IMR-90 (cell line): ENCODE measurements around the gene MTHFD2L. TPM values are rescaled to one million over a fixed set of nuclear protein-coding genes. Genes with fewer than 3 reads are reported as not detected.
A peak's percentile ranks its signal among the peaks of the same experiment; 100 is the strongest.

ENCODE experiments used
- ATAC-seq: fragments of 200-7000 bp; cut with Tn5 transposase; 2 replicates; pipeline ENCODE4 v1.9.1; 2020; ENCODE audit warnings: low read depth, mild to moderate bottlenecking, moderate library complexity
- BruUV-seq: library from RNA; stranded (reverse); fragments of 400-500 nt; replicated peaks from 2 replicates; lab custom pipeline; 2021; lab: Mats Ljungman, UMichigan
- CTCF ChIA-PET: fragments of 300-600 bp; formaldehyde crosslinking; extraction: SDS; loops from one replicate; lab custom pipeline; 2021; ENCODE audit warnings: antibody characterized with exemption; lab: Yijun Ruan, JAX
- POLR2A ChIA-PET: fragments of 300-600 bp; sonication (Branson Sonifier 250); formaldehyde crosslinking; loops from one replicate; lab custom pipeline; 2022; ENCODE audit warnings: antibody characterized with exemption; ENCODE audit not compliant: unreplicated experiment; lab: Charles Lee
- DNase-seq: peaks from one replicate; pipeline ENCODE4 v3.0.0; 2013
- H2AFZ ChIP-seq: replicated peaks from 2 replicates; pipeline ENCODE3; 2013; ENCODE audit warnings: low read length, mild to moderate bottlenecking; ENCODE audit not compliant: poor library complexity
- H2AK5ac ChIP-seq: 2 replicates; pipeline ENCODE4 v1.6.1; 2013; ENCODE audit warnings: low read depth, low read length, inconsistent platforms
- H2AK9ac ChIP-seq: replicated peaks from 2 replicates; pipeline ENCODE3; 2013; ENCODE audit warnings: mild to moderate bottlenecking, low read depth, low read length, moderate library complexity; ENCODE audit not compliant: poor library complexity
- H2BK120ac ChIP-seq: 2 replicates; pipeline ENCODE4 v1.6.1; 2013; ENCODE audit warnings: low read depth, low read length, inconsistent platforms
- H2BK15ac ChIP-seq: 3 replicates; pipeline ENCODE4 v1.6.1; 2013; ENCODE audit warnings: low read depth, low read length, inconsistent platforms
- H2BK20ac ChIP-seq: 2 replicates; pipeline ENCODE4 v1.6.1; 2013; ENCODE audit warnings: low read depth, mild to moderate bottlenecking, inconsistent platforms, low read length, moderate library complexity
- H2BK5ac ChIP-seq: 2 replicates; pipeline ENCODE4 v1.6.1; 2013; ENCODE audit warnings: mild to moderate bottlenecking, low read depth, low read length, inconsistent platforms; ENCODE audit not compliant: poor library complexity, severe bottlenecking
- H3K14ac ChIP-seq: replicated peaks from 2 replicates; pipeline ENCODE4 v1.6.1; 2013; ENCODE audit warnings: low read depth, low read length, inconsistent platforms
- H3K18ac ChIP-seq: 2 replicates; pipeline ENCODE4 v1.6.1; 2013; ENCODE audit warnings: low read depth, low read length, control low read depth
- H3K23ac ChIP-seq: 2 replicates; pipeline ENCODE4 v1.6.1; 2013; ENCODE audit warnings: low read depth, low read length, inconsistent platforms
- H3K27ac ChIP-seq: 2 replicates; pipeline ENCODE4 v1.5.1; 2013; ENCODE audit warnings: mild to moderate bottlenecking, control low read depth, low read length; ENCODE audit not compliant: insufficient read depth
- H3K27me3 ChIP-seq: 2 replicates; pipeline ENCODE4 v1.6.1; 2013; ENCODE audit warnings: low read length; ENCODE audit not compliant: control insufficient read depth, insufficient read depth
- H3K36me3 ChIP-seq: 2 replicates; pipeline ENCODE4 v1.6.1; 2013; ENCODE audit warnings: low read length, mixed read lengths; ENCODE audit not compliant: control insufficient read depth, insufficient read depth
- H3K4ac ChIP-seq: 2 replicates; pipeline ENCODE4 v1.6.1; 2013; ENCODE audit warnings: low read depth, low read length, inconsistent platforms
- H3K4me1 ChIP-seq: 2 replicates; pipeline ENCODE4 v1.6.1; 2013; ENCODE audit warnings: low read length, mixed read lengths; ENCODE audit not compliant: control insufficient read depth, insufficient read depth
- H3K4me2 ChIP-seq: 2 replicates; pipeline ENCODE4 v1.6.1; 2013; ENCODE audit warnings: low read depth, mild to moderate bottlenecking, control low read depth, low read length, moderate library complexity
- H3K4me3 ChIP-seq: 2 replicates; pipeline ENCODE4 v1.5.1; 2013; ENCODE audit warnings: low read depth, mild to moderate bottlenecking, control low read depth, low read length, moderate library complexity; ENCODE audit not compliant: insufficient read depth
- H3K56ac ChIP-seq: 2 replicates; pipeline ENCODE4 v1.6.1; 2013; ENCODE audit warnings: low read length, inconsistent platforms; ENCODE audit not compliant: insufficient read depth; ENCODE audit errors: extremely low read depth
- H3K79me1 ChIP-seq, 2 experiments: 2 replicates each; pipeline ENCODE4 v1.6.1; 2013; ENCODE audit warnings: low read length in 2 of 2, inconsistent platforms in 1 of 2, low read depth in 1 of 2
- H3K9ac ChIP-seq: 2 replicates; pipeline ENCODE4 v1.6.1; 2013; ENCODE audit warnings: low read depth, low read length, control low read depth
- H3K9me1 ChIP-seq: 2 replicates; pipeline ENCODE4 v1.6.1; 2013; ENCODE audit warnings: low read length, inconsistent platforms; ENCODE audit not compliant: insufficient read depth
- H3K9me3 ChIP-seq: 2 replicates; pipeline ENCODE4 v1.6.1; 2013; ENCODE audit warnings: low read length; ENCODE audit not compliant: control insufficient read depth, insufficient read depth
- H4K20me1 ChIP-seq: 2 replicates; pipeline ENCODE4 v1.6.1; 2013; ENCODE audit warnings: low read length, inconsistent platforms; ENCODE audit not compliant: insufficient read depth
- H4K5ac ChIP-seq: 2 replicates; pipeline ENCODE4 v1.6.1; 2013; ENCODE audit warnings: mild to moderate bottlenecking, low read depth, low read length, control low read depth
- H4K8ac ChIP-seq, 2 experiments: 2 replicates each; pipeline ENCODE4 v1.6.1; 2013; ENCODE audit warnings: low read depth in 2 of 2, low read length in 2 of 2, control low read depth in 1 of 2, inconsistent platforms in 1 of 2
- H4K91ac ChIP-seq: 2 replicates; pipeline ENCODE4 v1.6.1; 2013; ENCODE audit warnings: low read depth, low read length, inconsistent platforms; ENCODE audit not compliant: insufficient read depth
- BHLHE40 ChIP-seq: fragments of 150-350 bp; IDR thresholded peaks from 2 replicates; pipeline ENCODE4 v1.6.1; 2016; ENCODE audit warnings: mild to moderate bottlenecking, low read depth, low read length
- MAZ ChIP-seq: IDR thresholded peaks from 2 replicates; pipeline ENCODE4 v1.6.1; 2012; ENCODE audit warnings: low read depth, mild to moderate bottlenecking, low read length, improper control_type of control experiment, moderate library complexity, borderline replicate concordance
- MXI1 ChIP-seq: IDR thresholded peaks from 2 replicates; pipeline ENCODE4 v1.6.1; 2012; ENCODE audit warnings: low read depth, mild to moderate bottlenecking, low read length, moderate library complexity, borderline replicate concordance
- NFE2L2 ChIP-seq: fragments of 150-350 bp; IDR thresholded peaks from 2 replicates; pipeline ENCODE4 v1.6.1; 2016; ENCODE audit warnings: low read depth, mild to moderate bottlenecking, low read length
- POLR2A ChIP-seq: IDR thresholded peaks from 2 replicates; pipeline ENCODE4 v1.6.1; 2012; ENCODE audit warnings: mild to moderate bottlenecking, low read depth, low read length
- RCOR1 ChIP-seq: IDR thresholded peaks from 2 replicates; pipeline ENCODE4 v1.6.1; 2012; ENCODE audit warnings: mild to moderate bottlenecking, low read length, improper control_type of control experiment; ENCODE audit not compliant: insufficient replicate concordance
- SMC3 ChIP-seq: fragments of 150-350 bp; IDR thresholded peaks from 2 replicates; pipeline ENCODE4 v1.6.1; 2016; ENCODE audit warnings: low read depth, mild to moderate bottlenecking, antibody characterized with exemption, low read length, moderate library complexity
- USF2 ChIP-seq: fragments of 150-350 bp; IDR thresholded peaks from 2 replicates; pipeline ENCODE4 v1.6.1; 2017; ENCODE audit warnings: mild to moderate bottlenecking, antibody characterized with exemption, low read length, low read depth
- WGBS, 2 experiments: methylation state at CpG; one replicate each; pipeline versions ENCODE4 v1.1.5 to v1.1.7; 2013; ENCODE audit warnings: missing lambda C conversion rate in 2 of 2; ENCODE audit not compliant: insufficient read length in 1 of 2; ENCODE audit errors: extremely low coverage in 2 of 2; 5-methylcytosine and 5-hydroxymethylcytosine counted together
- dilution Hi-C: fragments of 300-500 bp; cut with HindIII; formaldehyde crosslinking; loops from one replicate; pipeline ENCODE4 v1.14.3; 2018; ENCODE audit warnings: low sequenced_read_pairs; ENCODE audit not compliant: unreplicated experiment
- in situ Hi-C: fragments of 300-500 bp; cut with MboI; formaldehyde crosslinking; loops from 3 replicates; pipeline ENCODE4 v1.14.3; 2019; ENCODE audit warnings: low sequenced_read_pairs, inconsistent platforms, mixed read lengths
- intact Hi-C: fragments of 100-400 bp; cut with micrococcal nuclease; formaldehyde crosslinking; loops from 2 replicates; pipeline ENCODE4 v1.10.0; 2022
- polyA plus RNA-seq, 3 experiments: library from polyadenylated mRNA; depleted of rRNA; stranded (reverse); fragments of >200 nt; gene quantifications; 2 replicates each; pipeline ENCODE4 v1.2.3, GENCODE V29; 2012; ENCODE audit warnings: low replicate concordance in 1 of 3
- total RNA-seq: library from RNA; depleted of rRNA; stranded (reverse); fragments of >200 nt; gene quantifications from 2 replicates; pipeline ENCODE4 v1.2.3, GENCODE V29; 2012
- TF ChIP-seq, protein P1 (sequence below): conservative IDR thresholded peaks from 2 replicates; pipeline ENCODE4 v1.5.1; 2012; ENCODE audit warnings: mild to moderate bottlenecking, low read depth, low read length, improper control_type of control experiment

Gene MTHFD2L
- total and polyA plus RNA-seq, 2 of the 4 experiments (the other 2 are of a cell fraction): 2.8 to 4.3 TPM

GRCh38 chr4:74328501-74328900 lies 170.6 kb downstream of the MTHFD2L start:
- no CpG with 5 or more reads among the region's 1 CpG for WGBS, 2 experiments
- Histone ChIP-seq H3K79me1 (no peaks in the 10 kb centered on the region), H3K56ac (no peak overlapping the region), H3K36me3 (no peaks in the 10 kb centered on the region), H3K27ac (no peak overlapping the region), H3K4ac (no peak overlapping the region), H4K8ac (no peak overlapping the region), H3K23ac (no peak overlapping the region), H3K4me2 (no peak overlapping the region), H2BK5ac (no peak overlapping the region), H2AK5ac (no peak overlapping the region), H4K5ac (no peak overlapping the region), H2BK120ac (no peak overlapping the region), H3K9ac (no peak overlapping the region), H3K18ac (no peak overlapping the region), H3K4me3 (no peak overlapping the region), H3K4me1 (no peaks in the 10 kb centered on the region), H3K9me3 (no peaks in the 10 kb centered on the region), H2BK20ac (no peak overlapping the region), H2AFZ (no peak overlapping the region), H2AK9ac (no peak overlapping the region), H4K91ac (no peak overlapping the region), H2BK15ac (no peak overlapping the region), H3K27me3 (peaks cover 2% of the 10 kb centered on the region), H3K14ac (no peak overlapping the region), H4K20me1 (no peaks in the 10 kb centered on the region), H3K9me1 (no peaks in the 10 kb centered on the region)
- in situ Hi-C loops (loop anchor here (25.0 kb wide), 1 partner anchor 1159 kb away; no protein-coding TSS in a partner anchor), intact Hi-C loops (no loop called here), dilution Hi-C loops (no loop called here)
- DNase-seq (peak; percentile 27), ATAC-seq (no peak)
- TF ChIP-seq MXI1 (no peak), RCOR1 (no peak), MAZ (no peak), USF2 (no peak), SMC3 (no peak), NFE2L2 (no peak), BHLHE40 (no peak), POLR2A (no peak)
- TF ChIP-seq, protein P1, sequence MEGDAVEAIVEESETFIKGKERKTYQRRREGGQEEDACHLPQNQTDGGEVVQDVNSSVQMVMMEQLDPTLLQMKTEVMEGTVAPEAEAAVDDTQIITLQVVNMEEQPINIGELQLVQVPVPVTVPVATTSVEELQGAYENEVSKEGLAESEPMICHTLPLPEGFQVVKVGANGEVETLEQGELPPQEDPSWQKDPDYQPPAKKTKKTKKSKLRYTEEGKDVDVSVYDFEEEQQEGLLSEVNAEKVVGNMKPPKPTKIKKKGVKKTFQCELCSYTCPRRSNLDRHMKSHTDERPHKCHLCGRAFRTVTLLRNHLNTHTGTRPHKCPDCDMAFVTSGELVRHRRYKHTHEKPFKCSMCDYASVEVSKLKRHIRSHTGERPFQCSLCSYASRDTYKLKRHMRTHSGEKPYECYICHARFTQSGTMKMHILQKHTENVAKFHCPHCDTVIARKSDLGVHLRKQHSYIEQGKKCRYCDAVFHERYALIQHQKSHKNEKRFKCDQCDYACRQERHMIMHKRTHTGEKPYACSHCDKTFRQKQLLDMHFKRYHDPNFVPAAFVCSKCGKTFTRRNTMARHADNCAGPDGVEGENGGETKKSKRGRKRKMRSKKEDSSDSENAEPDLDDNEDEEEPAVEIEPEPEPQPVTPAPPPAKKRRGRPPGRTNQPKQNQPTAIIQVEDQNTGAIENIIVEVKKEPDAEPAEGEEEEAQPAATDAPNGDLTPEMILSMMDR: no peak
- no TSS peak for BruUV-seq
- ChIA-PET POLR2A (no interaction called here), CTCF (interaction anchor here (0.5 kb wide), 1 partner anchor 212 kb away, joined by 3 read pairs; no protein-coding TSS in a partner anchor)
